Prostate gland (tissue), 2 donors: ENCODE measurements around the gene NACAD.

Experiments
- POLR2A ChIP-seq: fragments of 450-650 bp; IDR thresholded peaks from one replicate; pipeline ENCODE4 v1.6.1; 2016; ENCODE audit warnings: antibody characterized with exemption, mild to moderate bottlenecking
- TF ChIP-seq, protein P1 (sequence below), 4 experiments: fragments of 200-600 bp in 2 of 4; fragments of 450-650 bp in 2 of 4; sonication (generic) in 2 of 4; IDR thresholded peaks; 1 replicate in 3 of 4; 2 replicates in 1 of 4; pipeline ENCODE4 v1.5.1; 2016 to 2019; ENCODE audit warnings: antibody characterized with exemption in 4 of 4, mild to moderate bottlenecking in 2 of 4, moderate library complexity in 2 of 4

DNA sequence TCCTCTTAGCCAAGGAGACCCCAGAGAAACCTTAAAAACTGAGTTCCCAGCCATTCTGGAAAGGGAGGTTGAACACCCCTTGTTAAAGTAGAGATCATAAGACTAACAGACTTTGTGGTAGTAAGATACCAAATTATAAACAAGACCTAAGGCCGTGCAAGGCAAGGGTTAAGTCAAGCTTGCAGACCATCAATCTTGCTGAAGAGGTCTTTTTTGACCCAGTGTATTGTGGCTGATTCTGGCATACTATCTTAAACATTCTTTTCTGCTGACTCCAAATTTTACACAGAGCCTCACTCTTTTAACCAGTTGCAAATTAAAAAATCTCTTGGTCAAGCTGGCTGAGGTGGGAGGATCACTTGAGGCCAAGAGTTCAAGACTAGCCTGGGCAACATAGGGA, 23.9 kb upstream of the NACAD start:
- TF ChIP-seq, protein P1, sequence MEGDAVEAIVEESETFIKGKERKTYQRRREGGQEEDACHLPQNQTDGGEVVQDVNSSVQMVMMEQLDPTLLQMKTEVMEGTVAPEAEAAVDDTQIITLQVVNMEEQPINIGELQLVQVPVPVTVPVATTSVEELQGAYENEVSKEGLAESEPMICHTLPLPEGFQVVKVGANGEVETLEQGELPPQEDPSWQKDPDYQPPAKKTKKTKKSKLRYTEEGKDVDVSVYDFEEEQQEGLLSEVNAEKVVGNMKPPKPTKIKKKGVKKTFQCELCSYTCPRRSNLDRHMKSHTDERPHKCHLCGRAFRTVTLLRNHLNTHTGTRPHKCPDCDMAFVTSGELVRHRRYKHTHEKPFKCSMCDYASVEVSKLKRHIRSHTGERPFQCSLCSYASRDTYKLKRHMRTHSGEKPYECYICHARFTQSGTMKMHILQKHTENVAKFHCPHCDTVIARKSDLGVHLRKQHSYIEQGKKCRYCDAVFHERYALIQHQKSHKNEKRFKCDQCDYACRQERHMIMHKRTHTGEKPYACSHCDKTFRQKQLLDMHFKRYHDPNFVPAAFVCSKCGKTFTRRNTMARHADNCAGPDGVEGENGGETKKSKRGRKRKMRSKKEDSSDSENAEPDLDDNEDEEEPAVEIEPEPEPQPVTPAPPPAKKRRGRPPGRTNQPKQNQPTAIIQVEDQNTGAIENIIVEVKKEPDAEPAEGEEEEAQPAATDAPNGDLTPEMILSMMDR (IDR thresholded peaks at IDR 0.05): no peak
- no peak for TF ChIP-seq POLR2A
